Measurements from ENCODE around the gene UBXN2A. TPM values are rescaled to one million over a fixed set of nuclear protein-coding genes. Genes with fewer than 3 reads are reported as not detected.

UBXN2A gene
- polyA plus RNA-seq, 3 donors: 2.0 to 6.8 (median 5.5) TPM

DNA sequence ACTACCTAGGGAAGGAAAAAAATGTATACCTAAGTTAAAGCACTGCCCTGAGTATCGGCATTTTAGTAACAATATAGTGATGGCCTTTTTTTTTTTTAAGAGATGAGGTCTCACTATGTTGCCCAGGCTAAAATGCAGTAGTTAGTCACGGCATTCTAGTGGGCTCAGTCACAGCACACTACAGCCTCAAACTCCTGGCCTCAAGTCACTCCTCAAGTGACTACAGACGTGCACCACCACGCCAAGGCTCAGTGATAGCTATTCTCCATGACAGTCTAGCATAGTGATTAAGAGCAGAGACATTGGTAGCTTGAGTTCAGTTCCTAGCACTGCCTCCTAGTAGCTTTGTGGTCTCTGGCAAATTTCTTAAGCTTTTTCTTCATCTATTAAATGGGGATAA, 27.6 kb downstream of the UBXN2A start:
- WGBS (ENCODE audit: insufficient coverage): 100% methylated on average over 1 of the region's 4 CpGs
- Mint-ChIP-seq H3K4me1 (no peaks in the 10 kb centered on the region), H3K36me3 (peaks cover 10 to 29% of the 10 kb centered on the region in 2 donors), H3K4me3 (no peak overlapping the region), H3K27ac (no peak overlapping the region), H3K27me3 (ENCODE audit: low read depth in 3 of 3) (no peaks in the 10 kb centered on the region), H3K9me3 (peaks cover 0 to 4% (median 0%) of the 10 kb centered on the region in 7 donors)
- Histone ChIP-seq H3K9me3 (replicated peaks in 1 of 2; ENCODE audit: control insufficient read depth in 1 of 2, insufficient read depth in 1 of 2, low read length in 2 of 2) (no peaks in the 10 kb centered on the region), H3K36me3 (replicated peaks in 1 of 2; ENCODE audit: control insufficient read depth in 1 of 2, insufficient read depth in 2 of 2, low read length in 2 of 2) (peaks cover 9 to 29% of the 10 kb centered on the region in 2 donors), H3K27me3 (ENCODE audit: control insufficient read depth in 2 of 2, insufficient read depth in 2 of 2, low read length in 2 of 2) (no peaks in the 10 kb centered on the region), H4K20me1 (ENCODE audit: insufficient read depth, low read length) (no peaks in the 10 kb centered on the region), H3K4me2 (replicated peaks; ENCODE audit: extremely low read depth, low read length, poor library complexity, severe bottlenecking) (no peak overlapping the region), H3K79me2 (ENCODE audit: insufficient read depth, low read length) (no peaks in the 10 kb centered on the region), H3K27ac (ENCODE audit: low read depth in 1 of 2, low read length in 2 of 2) (no peak overlapping the region), H2AFZ (ENCODE audit: insufficient read depth, low read depth, low read length, poor library complexity, severe bottlenecking) (no peak overlapping the region), H3K9ac (ENCODE audit: insufficient read depth, low read length, poor library complexity, severe bottlenecking) (no peak overlapping the region), H3K4me1 (ENCODE audit: control insufficient read depth in 1 of 2, insufficient read depth in 2 of 2, low read length in 2 of 2) (no peaks in the 10 kb centered on the region), H3K4me3 (replicated peaks in 1 of 3; ENCODE audit: low read depth in 2 of 3, low read length in 3 of 3) (no peak overlapping the region)
- intact Hi-C loops (cut with micrococcal nuclease): no loop called here
- DNase-seq: no peak
- TF ChIP-seq, protein P1, sequence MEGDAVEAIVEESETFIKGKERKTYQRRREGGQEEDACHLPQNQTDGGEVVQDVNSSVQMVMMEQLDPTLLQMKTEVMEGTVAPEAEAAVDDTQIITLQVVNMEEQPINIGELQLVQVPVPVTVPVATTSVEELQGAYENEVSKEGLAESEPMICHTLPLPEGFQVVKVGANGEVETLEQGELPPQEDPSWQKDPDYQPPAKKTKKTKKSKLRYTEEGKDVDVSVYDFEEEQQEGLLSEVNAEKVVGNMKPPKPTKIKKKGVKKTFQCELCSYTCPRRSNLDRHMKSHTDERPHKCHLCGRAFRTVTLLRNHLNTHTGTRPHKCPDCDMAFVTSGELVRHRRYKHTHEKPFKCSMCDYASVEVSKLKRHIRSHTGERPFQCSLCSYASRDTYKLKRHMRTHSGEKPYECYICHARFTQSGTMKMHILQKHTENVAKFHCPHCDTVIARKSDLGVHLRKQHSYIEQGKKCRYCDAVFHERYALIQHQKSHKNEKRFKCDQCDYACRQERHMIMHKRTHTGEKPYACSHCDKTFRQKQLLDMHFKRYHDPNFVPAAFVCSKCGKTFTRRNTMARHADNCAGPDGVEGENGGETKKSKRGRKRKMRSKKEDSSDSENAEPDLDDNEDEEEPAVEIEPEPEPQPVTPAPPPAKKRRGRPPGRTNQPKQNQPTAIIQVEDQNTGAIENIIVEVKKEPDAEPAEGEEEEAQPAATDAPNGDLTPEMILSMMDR (IDR thresholded peaks at IDR 0.05): no peak

DNA sequence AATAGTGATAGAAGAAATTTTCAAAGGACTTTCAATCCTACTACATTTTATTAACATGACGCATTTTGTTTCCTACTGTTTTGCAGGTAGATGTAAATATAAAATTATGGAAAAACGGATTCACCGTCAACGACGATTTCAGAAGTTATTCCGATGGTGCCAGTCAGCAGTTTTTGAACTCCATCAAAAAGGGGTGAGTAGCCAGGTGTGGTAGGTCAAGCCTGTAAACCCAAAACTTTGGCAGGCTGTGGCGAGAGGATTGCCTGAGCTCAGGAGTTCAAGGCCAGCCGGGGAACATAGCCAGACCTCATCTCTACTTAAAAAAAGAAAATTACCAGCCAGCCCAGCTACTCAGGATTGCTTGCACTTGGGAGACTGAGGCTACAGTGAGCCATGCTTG, 36.6 kb downstream of the UBXN2A start:
- intact Hi-C loops (cut with micrococcal nuclease): no loop called here
- Histone ChIP-seq H4K20me1 (ENCODE audit: insufficient read depth, low read length) (no peaks in the 10 kb centered on the region), H3K4me3 (replicated peaks in 1 of 3; ENCODE audit: low read depth in 2 of 3, low read length in 3 of 3) (no peak overlapping the region), H2AFZ (ENCODE audit: insufficient read depth, low read depth, low read length, poor library complexity, severe bottlenecking) (no peak overlapping the region), H3K79me2 (ENCODE audit: insufficient read depth, low read length) (no peaks in the 10 kb centered on the region), H3K9ac (ENCODE audit: insufficient read depth, low read length, poor library complexity, severe bottlenecking) (no peak overlapping the region), H3K27me3 (ENCODE audit: control insufficient read depth in 2 of 2, insufficient read depth in 2 of 2, low read length in 2 of 2) (no peaks in the 10 kb centered on the region), H3K9me3 (replicated peaks in 1 of 2; ENCODE audit: control insufficient read depth in 1 of 2, insufficient read depth in 1 of 2, low read length in 2 of 2) (no peaks in the 10 kb centered on the region), H3K36me3 (replicated peaks in 1 of 2; ENCODE audit: control insufficient read depth in 1 of 2, insufficient read depth in 2 of 2, low read length in 2 of 2) (peaks cover 15 to 45% of the 10 kb centered on the region in 2 donors), H3K27ac (ENCODE audit: low read depth in 1 of 2, low read length in 2 of 2) (no peak overlapping the region), H3K4me2 (replicated peaks; ENCODE audit: extremely low read depth, low read length, poor library complexity, severe bottlenecking) (no peak overlapping the region), H3K4me1 (ENCODE audit: control insufficient read depth in 1 of 2, insufficient read depth in 2 of 2, low read length in 2 of 2) (no peaks in the 10 kb centered on the region)
- H3K4me1 Mint-ChIP-seq: no peaks in the 10 kb centered on the region
- peaks cover 18 to 59% of the 10 kb centered on the region in 2 donors for H3K36me3 Mint-ChIP-seq
- H3K4me3 Mint-ChIP-seq: no peak overlapping the region
- H3K27ac Mint-ChIP-seq: no peak overlapping the region
- TF ChIP-seq, protein P1 (IDR thresholded peaks at IDR 0.05): no peak
- no peaks in the 10 kb centered on the region for H3K27me3 Mint-ChIP-seq (ENCODE audit: low read depth in 3 of 3)
- H3K9me3 Mint-ChIP-seq: no peaks in the 10 kb centered on the region
- DNase-seq: no peak
- WGBS (ENCODE audit: insufficient coverage): 93% methylated on average over 3 of the region's 8 CpGs

All from CD14-positive monocyte (primary cell).